Mesodermal cell (in vitro differentiated cells): ENCODE data around the gene ADCY10.
"Not testable (repeated sequence)": the region's sequence is repeated elsewhere in the genome, so short reads cannot be mapped to it uniquely, and the experiment has no call there.

Experiments
- H3K27ac ChIP-seq: 2 replicates; pipeline ENCODE4 v1.7.0; 2013; ENCODE audit warnings: mild to moderate bottlenecking, low read depth, low read length, moderate library complexity; ENCODE audit not compliant: severe bottlenecking
- H3K36me3 ChIP-seq: 2 replicates; pipeline ENCODE4 v1.7.1; 2013; ENCODE audit warnings: mild to moderate bottlenecking, low read length, moderate library complexity; ENCODE audit not compliant: control insufficient read depth, insufficient read depth
- H3K4me1 ChIP-seq: one replicate; pipeline ENCODE4 v1.7.1; 2013; ENCODE audit warnings: mild to moderate bottlenecking, low read length; ENCODE audit not compliant: insufficient read depth, control insufficient read depth, poor library complexity, severe bottlenecking
- H3K4me3 ChIP-seq: 2 replicates; pipeline ENCODE4 v1.7.0; 2013; ENCODE audit warnings: low read length, control low read depth, mild to moderate bottlenecking; ENCODE audit not compliant: insufficient read depth, poor library complexity, severe bottlenecking; ENCODE audit errors: extremely low read depth
- H3K9me3 ChIP-seq: 2 replicates; pipeline ENCODE4 v1.7.1; 2013; ENCODE audit warnings: mild to moderate bottlenecking, low read length, moderate library complexity; ENCODE audit not compliant: control insufficient read depth
- WGBS, 2 experiments: methylation state at CpG; one replicate each; pipeline ENCODE4 v1.1.5; 2013; ENCODE audit warnings: missing lambda C conversion rate in 2 of 2; ENCODE audit not compliant: insufficient coverage in 2 of 2; 5-methylcytosine and 5-hydroxymethylcytosine counted together

Gene ADCY10

DNA sequence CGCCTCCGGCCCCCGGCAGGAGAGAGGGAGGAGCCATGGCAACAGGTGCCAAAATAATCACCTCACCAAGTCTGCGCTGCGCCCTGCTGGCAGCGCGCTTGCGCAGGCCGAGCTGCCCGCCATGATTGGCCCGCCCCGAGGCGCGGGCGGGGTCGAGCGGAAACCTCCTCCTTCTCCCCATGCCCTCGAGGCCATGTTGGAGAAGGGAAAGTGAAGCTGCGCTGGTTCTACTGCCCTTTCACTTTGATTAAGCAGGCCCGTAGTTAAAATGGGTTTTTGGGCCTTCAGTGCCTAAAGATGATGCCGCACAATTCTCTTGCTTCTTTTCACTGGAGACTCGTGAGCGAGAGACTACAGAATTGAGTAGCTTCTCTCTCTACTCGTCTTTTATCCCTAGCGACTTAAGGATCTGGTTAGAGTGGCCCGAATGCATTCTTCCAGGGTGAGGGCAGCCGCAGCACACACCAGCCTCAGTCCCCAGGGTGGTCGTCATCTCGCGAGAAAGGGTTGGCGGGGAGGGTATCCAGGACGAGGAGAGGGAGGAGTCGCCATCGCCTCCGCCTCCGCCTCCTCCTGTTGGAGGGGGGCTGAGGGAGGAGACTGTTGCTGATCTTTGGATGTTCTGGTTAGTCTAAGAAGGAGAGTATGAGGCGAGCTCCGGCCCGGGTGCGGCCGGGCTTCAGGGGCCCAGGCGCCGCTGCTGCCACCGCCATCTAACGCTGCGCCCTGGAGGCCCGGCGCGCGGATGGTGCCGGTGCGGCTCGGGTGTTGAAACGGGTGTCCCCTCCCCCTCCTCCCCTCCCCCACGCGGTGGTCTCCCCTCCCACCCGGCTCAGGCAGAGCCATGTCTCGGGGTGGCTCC, 22.4 kb upstream of the ADCY10 start, which contains the start of gene DCAF6:
DCAF6 (plus strand) TSS at position 616 of the 862 bp plus-strand sequence; CDS start at position 845, 229 bp downstream.
- 0% methylated on average over 21 to 22 of the region's 58 CpGs for WGBS, 2 experiments
- Histone ChIP-seq H3K36me3 (no peaks in the 10 kb centered on the region), H3K9me3 (no peaks in the 10 kb centered on the region), H3K4me1 (no peaks in the 10 kb centered on the region), H3K27ac (peak within 1 kb of the TSS; percentile 97), H3K4me3 (peak within 1 kb of the TSS; percentile 76)

DNA sequence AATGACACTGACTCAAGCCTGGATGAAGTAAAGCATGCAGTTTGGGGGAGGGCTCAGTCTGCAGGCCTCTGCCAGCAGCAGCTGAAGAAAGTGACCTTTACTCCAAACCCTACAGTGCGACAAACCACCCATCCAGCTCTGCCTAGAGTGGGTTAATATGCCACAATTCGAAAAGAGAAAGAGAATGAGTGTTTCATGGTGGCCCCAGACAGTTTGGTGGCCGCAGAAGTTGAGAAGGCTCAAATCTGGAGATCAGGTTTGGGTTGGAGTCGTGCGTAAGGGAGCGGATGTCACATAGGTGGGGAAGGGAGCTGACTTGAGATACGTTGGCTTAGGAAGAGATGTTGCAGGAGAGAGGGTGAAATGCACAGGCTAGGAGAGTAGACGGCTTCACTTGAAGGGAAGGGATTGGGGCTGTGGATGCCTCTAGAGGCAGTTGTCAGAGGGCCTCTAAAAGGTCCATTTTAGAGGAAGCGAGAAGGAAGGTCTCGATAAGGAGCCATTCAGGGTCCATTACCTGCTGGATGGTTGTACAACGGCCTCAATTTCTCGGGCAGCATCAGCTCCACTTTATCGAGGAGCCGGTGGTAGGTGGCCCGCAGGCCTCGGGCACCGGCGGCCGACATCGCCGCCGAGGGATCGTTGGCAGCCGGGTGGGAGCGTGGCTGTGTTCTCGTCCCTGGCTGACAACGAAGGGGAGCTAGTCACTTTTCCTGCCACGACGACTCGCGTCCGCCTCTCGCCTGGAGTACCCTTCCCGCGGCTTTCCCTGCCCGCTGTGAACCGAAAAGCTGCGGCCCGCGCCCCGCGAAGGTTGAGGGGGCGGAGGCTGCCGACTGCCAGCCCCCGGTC, 21.5 kb upstream of the ADCY10 start:
- Histone ChIP-seq H3K27ac (peak overlapping the region; percentile 97), H3K4me3 (peak overlapping the region; percentile 76), H3K9me3 (no peaks in the 10 kb centered on the region), H3K36me3 (no peaks in the 10 kb centered on the region), H3K4me1 (no peaks in the 10 kb centered on the region)
- 0 to 2% methylated on average over 36 to 43 of the region's 45 CpGs for WGBS, 2 experiments

DNA sequence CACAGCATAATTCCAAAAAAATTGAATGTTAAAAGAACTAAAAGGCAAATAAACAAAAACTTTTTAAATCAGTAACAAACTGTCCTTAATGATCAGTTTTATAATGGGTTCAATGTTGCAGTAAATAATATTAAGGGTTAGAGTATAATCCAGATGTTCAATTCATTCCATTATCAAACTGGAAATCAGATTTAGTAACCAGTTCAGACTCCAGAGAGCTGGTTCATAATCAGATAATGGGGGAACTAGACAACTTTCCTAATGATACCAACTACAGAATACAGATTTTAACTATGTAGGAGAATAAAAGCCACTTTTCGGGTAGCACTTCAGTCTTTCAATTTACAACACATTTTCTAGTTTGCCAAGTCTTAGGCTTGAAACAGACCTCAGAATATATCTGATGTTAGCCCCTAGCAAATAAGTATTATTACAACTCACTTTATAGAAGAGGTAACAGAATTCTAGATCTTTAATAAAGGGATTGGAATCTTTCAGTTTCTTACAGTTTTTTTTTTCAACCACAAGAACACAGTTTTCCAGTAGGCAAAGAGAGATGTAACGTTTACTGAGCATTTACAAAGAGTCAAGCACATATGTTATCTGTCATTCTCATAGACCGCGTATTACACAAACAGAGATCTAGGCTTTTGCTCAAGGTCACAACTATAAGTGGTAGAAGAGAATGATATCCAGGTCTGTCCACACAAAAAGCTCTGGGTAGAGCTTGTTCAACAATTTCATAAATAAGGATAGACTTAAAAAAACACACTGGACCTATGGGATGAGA, 20.7 kb upstream of the ADCY10 start:
- no peaks in the 10 kb centered on the region for H3K9me3 ChIP-seq
- WGBS, 2 experiments = 50% methylated on average over 2 of the region's 4 CpGs; no CpG with 5 or more reads in 1 of the 2 experiments
- H3K27ac ChIP-seq = peak overlapping the region; percentile 97
- H3K4me3 ChIP-seq = peak overlapping the region; percentile 76
- no peaks in the 10 kb centered on the region for H3K36me3 ChIP-seq
- H3K4me1 ChIP-seq = no peaks in the 10 kb centered on the region

DNA sequence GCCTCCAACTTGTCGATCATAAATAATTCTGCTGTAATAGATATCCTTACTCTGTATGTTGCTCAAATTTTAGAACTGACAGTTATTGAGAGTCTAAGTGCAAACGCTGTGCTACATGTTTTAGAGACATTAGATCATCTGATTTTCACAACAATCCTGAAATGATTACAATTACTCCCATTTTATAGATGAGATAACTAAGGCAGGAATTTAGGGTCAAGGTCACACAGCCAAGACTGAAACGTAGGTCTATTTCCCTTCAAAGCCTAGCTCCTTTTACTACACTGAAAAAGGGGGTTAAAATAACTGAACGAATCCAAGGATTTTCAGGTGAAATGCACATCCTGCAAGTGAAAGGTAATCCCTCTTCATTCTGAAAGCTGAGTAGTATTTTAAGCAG, 19.9 kb upstream of the ADCY10 start:
- no peak overlapping the region for H3K27ac ChIP-seq
- H3K4me1 ChIP-seq = no peaks in the 10 kb centered on the region
- H3K4me3 ChIP-seq = peak overlapping the region; percentile 76
- no peaks in the 10 kb centered on the region for H3K9me3 ChIP-seq
- WGBS, 2 experiments = no CpG with 5 or more reads among the region's 4 CpGs
- H3K36me3 ChIP-seq = no peaks in the 10 kb centered on the region

DNA sequence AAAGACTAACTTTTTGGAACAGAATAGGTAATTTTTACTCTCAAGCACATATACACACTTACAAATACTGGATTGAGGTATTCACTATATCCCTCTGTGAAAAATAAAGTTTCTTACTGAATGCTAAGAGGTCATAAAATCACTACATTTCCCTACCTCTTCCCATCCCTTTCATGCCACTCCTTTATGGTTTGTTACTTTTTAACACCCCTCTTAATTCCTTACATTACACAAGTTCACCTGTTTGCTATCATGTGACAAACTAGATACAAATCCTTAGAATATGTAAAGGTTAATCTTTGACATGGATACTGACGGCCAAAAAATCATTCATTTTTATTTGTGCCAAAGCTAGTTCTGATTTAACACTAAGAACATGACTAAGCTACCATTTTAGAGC, 15.8 kb upstream of the ADCY10 start:
- Histone ChIP-seq H3K4me3 (no peak overlapping the region), H3K4me1 (peaks cover 3% of the 10 kb centered on the region), H3K9me3 (no peaks in the 10 kb centered on the region), H3K27ac (no peak overlapping the region), H3K36me3 (no peaks in the 10 kb centered on the region)
- WGBS, 2 experiments = 80% methylated on average over 1 of the region's 1 CpG; no CpG with 5 or more reads in 1 of the 2 experiments

DNA sequence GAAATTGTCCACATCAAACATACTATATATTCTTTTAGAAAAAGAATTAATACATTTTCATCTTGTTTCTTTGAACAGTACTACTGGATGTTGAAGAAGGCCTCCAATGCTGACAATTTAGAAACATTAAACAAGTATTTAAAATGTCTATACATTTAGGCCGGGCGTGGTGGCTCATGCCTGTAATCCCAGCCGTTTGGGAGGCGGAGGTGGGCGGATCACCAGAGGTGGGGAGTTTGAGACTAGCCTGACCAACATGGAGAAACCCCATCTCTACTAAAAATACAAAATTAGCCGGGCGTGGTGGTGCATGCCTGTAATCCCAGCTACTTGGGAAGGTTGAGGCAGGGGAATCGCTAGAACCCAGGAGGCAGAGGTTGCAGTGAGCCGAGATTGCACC, 15.0 kb upstream of the ADCY10 start:
- H3K4me1 ChIP-seq, H3K36me3 ChIP-seq, H3K4me3 ChIP-seq, H3K27ac ChIP-seq, H3K9me3 ChIP-seq: not testable (repeated sequence)
- 84 to 86% methylated on average over 3 to 4 of the region's 9 CpGs for WGBS, 2 experiments

DNA sequence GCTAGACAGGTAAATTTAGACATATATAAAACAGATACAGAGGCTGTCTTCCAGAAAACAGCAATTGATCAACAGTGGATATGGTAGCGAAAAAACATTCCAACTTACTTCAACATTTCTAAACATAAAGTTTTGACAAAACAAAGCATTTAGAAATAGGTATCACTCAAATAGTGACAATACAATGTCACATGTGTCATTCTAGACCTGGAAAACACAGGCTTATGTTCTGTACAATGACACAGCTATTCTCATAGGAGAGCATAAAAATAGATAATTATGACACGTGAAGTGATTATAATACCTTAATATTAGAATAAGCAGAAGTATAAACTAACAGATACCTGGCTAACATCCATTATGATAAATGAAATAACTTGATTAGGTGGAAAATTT, 14.5 kb upstream of the ADCY10 start:
- Histone ChIP-seq H3K4me1 (peaks cover 3% of the 10 kb centered on the region), H3K27ac (no peak overlapping the region), H3K4me3 (no peak overlapping the region), H3K9me3 (no peaks in the 10 kb centered on the region), H3K36me3 (peaks cover 4% of the 10 kb centered on the region)
- WGBS, 2 experiments = no CpG with 5 or more reads among the region's 2 CpGs

DNA sequence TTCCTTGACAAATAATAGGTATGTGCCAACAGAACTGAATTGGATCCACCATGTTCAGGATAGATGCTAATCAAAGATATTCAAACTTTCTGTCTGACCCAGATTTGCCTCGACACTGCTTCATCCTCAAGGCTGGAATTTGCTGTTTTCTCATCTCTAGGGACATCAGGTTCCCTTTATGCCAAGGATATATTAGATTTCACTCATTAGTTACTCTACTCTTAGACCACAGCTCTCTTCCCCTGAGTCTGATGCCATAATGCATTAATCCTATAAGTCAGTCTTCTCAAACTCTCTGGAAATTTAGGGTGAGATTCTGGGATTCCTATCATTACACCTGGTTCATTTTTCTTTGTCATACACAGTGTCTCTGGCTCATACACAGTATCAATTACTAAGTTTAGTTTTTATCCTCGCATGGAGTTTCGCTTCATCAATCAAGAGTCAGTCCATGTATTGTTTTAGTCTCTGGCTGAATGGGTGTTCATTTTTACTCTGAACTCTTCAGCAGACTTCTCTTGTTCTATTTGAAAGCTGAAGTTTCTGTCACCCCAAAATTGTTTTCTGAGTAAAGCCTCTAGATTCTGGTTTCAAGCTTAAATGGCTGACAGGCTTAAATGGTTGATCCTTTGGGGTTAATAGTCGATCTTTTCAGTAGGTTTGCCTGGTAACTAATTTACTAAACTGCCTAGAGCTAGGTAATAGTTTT, 13.3 kb upstream of the ADCY10 start:
- Histone ChIP-seq H3K4me1 (peaks cover 3% of the 10 kb centered on the region), H3K36me3 (peaks cover 4% of the 10 kb centered on the region), H3K4me3 (no peak overlapping the region), H3K9me3 (no peaks in the 10 kb centered on the region), H3K27ac (no peak overlapping the region)
- 100% methylated on average over 1 of the region's 4 CpGs for WGBS, 2 experiments

DNA sequence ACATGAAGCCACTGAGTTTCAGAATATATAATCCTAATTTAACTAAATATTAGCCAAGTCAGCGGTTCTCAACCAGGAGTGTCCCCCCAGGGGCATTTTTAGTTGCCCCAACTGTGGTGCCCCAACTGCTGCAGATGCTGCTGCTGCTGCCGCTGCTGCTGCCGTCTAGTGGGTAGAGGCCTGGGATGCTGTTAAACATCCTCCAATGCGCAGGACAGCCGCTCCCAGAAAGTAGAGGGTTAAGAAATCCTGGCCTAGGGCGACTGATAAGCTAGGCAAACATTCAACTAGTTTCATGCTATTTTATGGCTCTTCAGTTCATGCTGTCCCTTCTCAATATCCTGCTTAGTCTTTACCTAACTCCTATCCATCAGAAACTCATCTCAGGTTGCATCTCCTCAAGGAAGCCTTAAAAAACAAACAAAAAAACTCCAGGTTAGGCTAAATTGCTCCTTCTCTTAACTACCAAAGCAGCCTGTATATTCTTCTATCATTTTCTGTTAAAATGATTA, 12.6 kb upstream of the ADCY10 start:
- 90 to 100% methylated on average over 5 of the region's 6 CpGs for WGBS, 2 experiments
- no peaks in the 10 kb centered on the region for H3K9me3 ChIP-seq
- H3K36me3 ChIP-seq = peaks cover 4% of the 10 kb centered on the region
- H3K4me1 ChIP-seq = peaks cover 3% of the 10 kb centered on the region
- H3K27ac ChIP-seq = no peak overlapping the region
- no peak overlapping the region for H3K4me3 ChIP-seq
